ENCODE results near the gene NID1.
A peak's percentile ranks its signal among the peaks of the same experiment; 100 is the strongest.

Gene NID1

GRCh38 chr1:236063551-236063918 lies 1.4 kb downstream of the NID1 start:
- no peaks in the 10 kb centered on the region for H3K9me3 ChIP-seq (ENCODE audit: low read length)
- peak overlapping the region; percentile 88 for H3K9ac ChIP-seq (ENCODE audit: low read length)
- H3K4me3 ChIP-seq (ENCODE audit: low read depth in 1 of 2, low read length in 2 of 2), result peak overlapping the region; percentile 92 to 95
- peak overlapping the region; percentile 98 for H3K27ac ChIP-seq (ENCODE audit: low read depth, low read length)
- H3K27me3 ChIP-seq (ENCODE audit: control insufficient read depth in 1 of 2, insufficient read depth in 2 of 2, low read length in 2 of 2), result no peaks in the 10 kb centered on the region
- peaks cover 11% of the 10 kb centered on the region for H3K36me3 ChIP-seq (ENCODE audit: insufficient read depth, low read length)
- peaks cover 48% of the 10 kb centered on the region for H3K4me1 ChIP-seq (ENCODE audit: insufficient read depth, low read length)

- Histone ChIP-seq H3K4me3 (ENCODE audit: low read depth in 1 of 2, low read length in 2 of 2) (peak overlapping the region in 1 of 2 donors; percentile 7), H3K9ac (ENCODE audit: low read length) (no peak overlapping the region), H3K27ac (ENCODE audit: low read depth, low read length) (no peak overlapping the region), H3K4me1 (ENCODE audit: insufficient read depth, low read length) (peaks cover 58% of the 10 kb centered on the region), H3K27me3 (ENCODE audit: control insufficient read depth in 1 of 2, insufficient read depth in 2 of 2, low read length in 2 of 2) (no peaks in the 10 kb centered on the region), H3K36me3 (ENCODE audit: insufficient read depth, low read length) (peaks cover 11% of the 10 kb centered on the region), H3K9me3 (ENCODE audit: low read length) (no peaks in the 10 kb centered on the region)
Measured at GRCh38 chr1:236060286-236060685, 4.6 kb downstream of the NID1 start.

DNA sequence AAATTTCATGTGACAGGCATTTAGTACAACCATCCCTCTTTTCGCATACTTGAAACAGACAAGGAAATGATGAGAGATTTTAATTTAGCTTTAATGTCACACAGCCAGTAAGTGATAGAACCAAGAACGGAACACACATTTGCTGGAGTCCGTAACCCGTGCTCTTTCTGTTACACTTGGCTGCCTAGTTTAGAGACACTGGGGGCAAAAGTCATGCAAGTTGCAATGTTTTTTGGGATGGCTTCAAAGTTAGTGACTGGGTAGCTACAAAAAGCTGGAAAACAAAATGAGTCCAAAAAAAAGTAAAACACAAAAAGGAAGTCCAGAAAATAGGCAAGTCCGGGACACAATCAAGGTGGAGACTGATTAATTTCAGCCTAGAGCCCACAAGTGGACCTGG lies 5.9 kb downstream of the NID1 start:
- peak overlapping the region; percentile 56 for H3K27ac ChIP-seq (ENCODE audit: low read depth, low read length)
- H3K27me3 ChIP-seq (ENCODE audit: control insufficient read depth in 1 of 2, insufficient read depth in 2 of 2, low read length in 2 of 2), result no peaks in the 10 kb centered on the region
- H3K9ac ChIP-seq (ENCODE audit: low read length), result no peak overlapping the region
- peaks cover 11% of the 10 kb centered on the region for H3K36me3 ChIP-seq (ENCODE audit: insufficient read depth, low read length)
- H3K4me3 ChIP-seq (ENCODE audit: low read depth in 1 of 2, low read length in 2 of 2), result peak overlapping the region; percentile 36 to 49
- H3K9me3 ChIP-seq (ENCODE audit: low read length), result no peaks in the 10 kb centered on the region
- peaks cover 58% of the 10 kb centered on the region for H3K4me1 ChIP-seq (ENCODE audit: insufficient read depth, low read length)

DNA sequence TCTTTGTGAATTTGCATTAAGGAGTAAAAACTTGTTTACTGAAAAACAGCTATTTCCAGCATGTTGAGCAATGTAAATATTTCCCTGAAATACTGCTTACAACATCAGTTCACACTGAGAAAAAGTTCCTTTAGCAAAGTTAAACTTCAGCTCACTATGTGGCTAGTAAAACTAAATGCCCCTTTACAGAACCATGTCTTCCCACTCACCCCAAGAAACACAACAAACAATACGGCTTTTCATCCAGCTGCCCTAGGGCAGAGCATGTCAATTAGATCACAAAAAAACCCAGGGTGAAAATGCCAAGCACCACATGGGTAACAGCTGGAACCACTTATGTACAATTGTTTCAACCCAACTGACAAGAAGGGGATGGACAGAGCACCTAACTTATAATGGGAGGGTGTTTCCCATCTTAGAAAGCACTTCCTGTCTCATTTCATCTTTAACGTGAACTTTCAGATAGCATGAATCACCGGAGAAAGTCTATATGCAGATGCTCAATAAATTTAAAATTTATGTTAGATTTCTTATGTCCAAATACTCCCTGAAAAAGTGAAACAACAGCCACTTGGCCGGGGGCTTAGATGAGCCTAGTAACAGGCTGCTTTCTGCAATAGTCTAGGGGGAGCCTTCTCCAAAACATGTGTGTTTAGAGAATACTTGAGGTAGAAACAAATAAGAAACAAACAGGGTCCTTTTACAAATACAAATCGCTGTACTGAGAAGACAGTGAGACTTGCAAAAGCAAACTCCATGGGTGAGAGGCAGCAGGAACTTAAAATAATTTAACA lies 6.6 kb downstream of the NID1 start:
- Histone ChIP-seq H3K9ac (ENCODE audit: low read length) (peak overlapping the region; percentile 37), H3K27ac (ENCODE audit: low read depth, low read length) (peak overlapping the region; percentile 56), H3K4me3 (ENCODE audit: low read depth in 1 of 2, low read length in 2 of 2) (peak overlapping the region; percentile 36 to 49), H3K27me3 (ENCODE audit: control insufficient read depth in 1 of 2, insufficient read depth in 2 of 2, low read length in 2 of 2) (no peaks in the 10 kb centered on the region), H3K9me3 (ENCODE audit: low read length) (no peaks in the 10 kb centered on the region), H3K4me1 (ENCODE audit: insufficient read depth, low read length) (peaks cover 60% of the 10 kb centered on the region), H3K36me3 (ENCODE audit: insufficient read depth, low read length) (peaks cover 11% of the 10 kb centered on the region)

- Histone ChIP-seq H3K4me1 (ENCODE audit: insufficient read depth, low read length) (peaks cover 68% of the 10 kb centered on the region), H3K9me3 (ENCODE audit: low read length) (no peaks in the 10 kb centered on the region), H3K27me3 (ENCODE audit: control insufficient read depth in 1 of 2, insufficient read depth in 2 of 2, low read length in 2 of 2) (no peaks in the 10 kb centered on the region), H3K27ac (ENCODE audit: low read depth, low read length) (peak overlapping the region; percentile 12), H3K9ac (ENCODE audit: low read length) (peak overlapping the region; percentile 37), H3K4me3 (ENCODE audit: low read depth in 1 of 2, low read length in 2 of 2) (no peak overlapping the region), H3K36me3 (ENCODE audit: insufficient read depth, low read length) (peaks cover 11% of the 10 kb centered on the region)
Measured at GRCh38 chr1:236057546-236057945, 7.3 kb downstream of the NID1 start.

GRCh38 chr1:236052232-236052993 lies 12.5 kb downstream of the NID1 start:
- Histone ChIP-seq H3K4me1 (ENCODE audit: insufficient read depth, low read length) (peaks cover 40% of the 10 kb centered on the region), H3K9ac (ENCODE audit: low read length) (no peak overlapping the region), H3K27me3 (ENCODE audit: control insufficient read depth in 1 of 2, insufficient read depth in 2 of 2, low read length in 2 of 2) (no peaks in the 10 kb centered on the region), H3K36me3 (ENCODE audit: insufficient read depth, low read length) (peaks cover 10% of the 10 kb centered on the region), H3K4me3 (ENCODE audit: low read depth in 1 of 2, low read length in 2 of 2) (no peak overlapping the region), H3K27ac (ENCODE audit: low read depth, low read length) (no peak overlapping the region), H3K9me3 (ENCODE audit: low read length) (no peaks in the 10 kb centered on the region)

- H3K27ac ChIP-seq (ENCODE audit: low read depth, low read length), result no peak overlapping the region
- H3K9me3 ChIP-seq (ENCODE audit: low read length), result no peaks in the 10 kb centered on the region
- H3K4me1 ChIP-seq (ENCODE audit: insufficient read depth, low read length), result peaks cover 35% of the 10 kb centered on the region
- H3K4me3 ChIP-seq (ENCODE audit: low read depth in 1 of 2, low read length in 2 of 2), result peak overlapping the region in 1 of 2 donors; percentile 40
- peaks cover 21% of the 10 kb centered on the region for H3K36me3 ChIP-seq (ENCODE audit: insufficient read depth, low read length)
- H3K9ac ChIP-seq (ENCODE audit: low read length), result no peak overlapping the region
- no peaks in the 10 kb centered on the region for H3K27me3 ChIP-seq (ENCODE audit: control insufficient read depth in 1 of 2, insufficient read depth in 2 of 2, low read length in 2 of 2)
Measured at GRCh38 chr1:236051242-236051791, 13.6 kb downstream of the NID1 start.

- no peaks in the 10 kb centered on the region for H3K27me3 ChIP-seq (ENCODE audit: control insufficient read depth in 1 of 2, insufficient read depth in 2 of 2, low read length in 2 of 2)
- H3K9ac ChIP-seq (ENCODE audit: low read length), result no peak overlapping the region
- H3K4me3 ChIP-seq (ENCODE audit: low read depth in 1 of 2, low read length in 2 of 2), result no peak overlapping the region
- peaks cover 7% of the 10 kb centered on the region for H3K4me1 ChIP-seq (ENCODE audit: insufficient read depth, low read length)
- no peak overlapping the region for H3K27ac ChIP-seq (ENCODE audit: low read depth, low read length)
- H3K36me3 ChIP-seq (ENCODE audit: insufficient read depth, low read length), result peaks cover 57% of the 10 kb centered on the region
- H3K9me3 ChIP-seq (ENCODE audit: low read length), result no peaks in the 10 kb centered on the region
Measured at GRCh38 chr1:236045771-236046170, 19.1 kb downstream of the NID1 start.

- Histone ChIP-seq H3K9ac (ENCODE audit: low read length) (no peak overlapping the region), H3K36me3 (ENCODE audit: insufficient read depth, low read length) (peaks cover 63% of the 10 kb centered on the region), H3K27me3 (ENCODE audit: control insufficient read depth in 1 of 2, insufficient read depth in 2 of 2, low read length in 2 of 2) (no peaks in the 10 kb centered on the region), H3K9me3 (ENCODE audit: low read length) (no peaks in the 10 kb centered on the region), H3K4me1 (ENCODE audit: insufficient read depth, low read length) (peaks cover 19% of the 10 kb centered on the region), H3K27ac (ENCODE audit: low read depth, low read length) (no peak overlapping the region), H3K4me3 (ENCODE audit: low read depth in 1 of 2, low read length in 2 of 2) (no peak overlapping the region)
Measured at GRCh38 chr1:236044341-236044740, 20.5 kb downstream of the NID1 start.

DNA sequence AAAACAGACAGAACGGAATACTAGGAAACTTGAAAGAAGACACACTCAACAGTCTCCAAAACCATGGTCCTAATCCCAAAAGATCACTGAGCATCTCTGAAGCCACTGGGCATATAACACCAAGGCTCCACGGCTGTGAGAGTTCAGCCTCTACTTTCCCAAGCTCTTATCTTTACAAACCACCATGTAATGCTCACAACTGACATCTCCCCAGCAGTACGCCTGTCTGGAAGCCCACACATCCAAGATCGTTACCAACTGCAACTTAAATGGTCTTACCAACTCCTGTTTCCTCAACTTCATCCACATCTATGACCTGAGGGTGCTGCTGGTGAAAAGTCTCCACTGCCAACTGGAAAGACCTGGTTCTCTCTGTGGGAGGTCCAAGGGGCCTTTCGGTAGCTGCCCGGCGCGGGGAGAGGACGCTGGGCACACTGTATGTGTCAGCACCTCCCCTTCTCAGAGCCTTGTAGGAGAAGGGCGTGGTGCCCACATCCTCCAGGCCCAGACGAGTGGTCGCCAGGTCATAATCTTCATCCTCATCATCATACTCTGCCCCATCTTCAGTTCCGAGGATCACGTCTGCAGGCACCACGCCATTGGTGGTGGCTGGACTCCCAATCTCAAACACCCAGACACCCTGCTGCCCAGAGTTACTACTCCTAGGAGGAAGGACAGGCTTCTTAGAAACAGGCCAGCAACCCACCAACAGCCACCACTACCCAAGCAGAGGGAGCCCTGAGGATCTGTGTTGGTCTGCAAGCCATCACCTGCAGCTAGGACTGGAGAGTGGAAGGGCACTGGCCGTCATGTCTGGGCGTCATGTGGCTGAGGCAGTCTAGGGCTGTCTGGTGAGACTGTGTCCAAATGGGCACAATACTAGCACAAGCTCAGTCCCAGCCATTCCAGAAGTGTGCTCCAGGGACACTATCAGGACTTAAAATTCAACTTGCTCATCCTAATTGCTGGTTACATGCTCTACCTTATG lies 23.0 kb downstream of the NID1 start:
- Histone ChIP-seq H3K36me3 (ENCODE audit: insufficient read depth, low read length) (peaks cover 62% of the 10 kb centered on the region), H3K27ac (ENCODE audit: low read depth, low read length) (no peak overlapping the region), H3K4me1 (ENCODE audit: insufficient read depth, low read length) (peaks cover 21% of the 10 kb centered on the region), H3K9me3 (ENCODE audit: low read length) (no peaks in the 10 kb centered on the region), H3K27me3 (ENCODE audit: control insufficient read depth in 1 of 2, insufficient read depth in 2 of 2, low read length in 2 of 2) (no peaks in the 10 kb centered on the region), H3K9ac (ENCODE audit: low read length) (no peak overlapping the region), H3K4me3 (ENCODE audit: low read depth in 1 of 2, low read length in 2 of 2) (no peak overlapping the region)
